ENCODE data around the gene RABGGTB.
"Not testable (repeated sequence)": the region's sequence is repeated elsewhere in the genome, so short reads cannot be mapped to it uniquely, and the experiment has no call there.

RABGGTB gene

GRCh38 chr1:75765697-75766355, 20.2 kb upstream of the RABGGTB start:
- no peak overlapping the region for H3K4me3 ChIP-seq (ENCODE audit: low read depth, low read length)
- TF ChIP-seq POLR2A (IDR thresholded peaks at IDR 0.05; ENCODE audit: extremely low read depth, insufficient read length) (no peak), MAX (IDR thresholded peaks at IDR 0.05; ENCODE audit: low read depth, low read length) (no peak), CTCF (IDR thresholded peaks at IDR 0.05; ENCODE audit: low read depth, low read length) (no peak), MYC (IDR thresholded peaks at IDR 0.05; ENCODE audit: low read depth, low read length) (no peak)
- DNase-seq (ENCODE audit: low read depth), result no peak

GRCh38 chr1:75768016-75768415, 18.0 kb upstream of the RABGGTB start:
- TF ChIP-seq MYC (IDR thresholded peaks at IDR 0.05; ENCODE audit: low read depth, low read length), result no peak
- TF ChIP-seq CTCF (IDR thresholded peaks at IDR 0.05; ENCODE audit: low read depth, low read length), result no peak
- no peak for TF ChIP-seq MAX (IDR thresholded peaks at IDR 0.05; ENCODE audit: low read depth, low read length)
- TF ChIP-seq POLR2A (IDR thresholded peaks at IDR 0.05; ENCODE audit: extremely low read depth, insufficient read length), result no peak
- no peak for DNase-seq (ENCODE audit: low read depth)
- H3K4me3 ChIP-seq (ENCODE audit: low read depth, low read length), result no peak overlapping the region

- H3K4me3 ChIP-seq (ENCODE audit: low read depth, low read length), result no peak overlapping the region
- no peak for TF ChIP-seq POLR2A (IDR thresholded peaks at IDR 0.05; ENCODE audit: extremely low read depth, insufficient read length)
- no peak for TF ChIP-seq MAX (IDR thresholded peaks at IDR 0.05; ENCODE audit: low read depth, low read length)
- no peak for TF ChIP-seq MYC (IDR thresholded peaks at IDR 0.05; ENCODE audit: low read depth, low read length)
- TF ChIP-seq CTCF (IDR thresholded peaks at IDR 0.05; ENCODE audit: low read depth, low read length), result no peak
- DNase-seq (ENCODE audit: low read depth), result no peak
These were observed 15.3 kb upstream of the RABGGTB start for GRCh38 chr1:75770761-75771160.

- TF ChIP-seq POLR2A (IDR thresholded peaks at IDR 0.05; ENCODE audit: extremely low read depth, insufficient read length) (no peak), CTCF (IDR thresholded peaks at IDR 0.05; ENCODE audit: low read depth, low read length) (no peak), MAX (IDR thresholded peaks at IDR 0.05; ENCODE audit: low read depth, low read length) (no peak), MYC (IDR thresholded peaks at IDR 0.05; ENCODE audit: low read depth, low read length) (no peak)
- no peak for DNase-seq (ENCODE audit: low read depth)
- no peak overlapping the region for H3K4me3 ChIP-seq (ENCODE audit: low read depth, low read length)
These were observed 14.1 kb upstream of the RABGGTB start for GRCh38 chr1:75771978-75772377.

GRCh38 chr1:75777812-75778211, 8.2 kb upstream of the RABGGTB start:
- not testable (repeated sequence) for H3K4me3 ChIP-seq (ENCODE audit: low read depth, low read length); DNase-seq (ENCODE audit: low read depth)

GRCh38 chr1:75778694-75779093, 7.4 kb upstream of the RABGGTB start:
- H3K4me3 ChIP-seq (ENCODE audit: low read depth, low read length); DNase-seq (ENCODE audit: low read depth): not testable (repeated sequence)

- not testable (repeated sequence) for H3K4me3 ChIP-seq (ENCODE audit: low read depth, low read length); DNase-seq (ENCODE audit: low read depth)
These were observed 5.9 kb upstream of the RABGGTB start for GRCh38 chr1:75780183-75780582.

- DNase-seq (ENCODE audit: low read depth), result not testable (repeated sequence)
- H3K4me3 ChIP-seq (ENCODE audit: low read depth, low read length), result peak overlapping the region; percentile 8
These were observed 2.1 kb upstream of the RABGGTB start for GRCh38 chr1:75783920-75784319.

Measured in NB4 (cell line).